GM12892 (cell line): ENCODE results near the gene AP4E1.

ENCODE experiments used
- POLR2A ChIP-seq: IDR thresholded peaks from 2 replicates; pipeline ENCODE4 v1.6.1; 2011; ENCODE audit warnings: low read depth, low read length, control low read depth
- POLR2AphosphoS5 ChIP-seq: IDR thresholded peaks from 2 replicates; pipeline ENCODE4 v1.6.1; 2011; ENCODE audit warnings: low read depth, low read length, control low read depth
- TAF1 ChIP-seq: IDR thresholded peaks from 2 replicates; pipeline ENCODE4 v1.6.1; 2011; ENCODE audit warnings: low read depth, mild to moderate bottlenecking, control low read depth, low read length, borderline replicate concordance

GRCh38 chr15:50860824-50861223, 47.7 kb upstream of the AP4E1 start:
- TF ChIP-seq POLR2AphosphoS5: no peak
- no peak for TF ChIP-seq POLR2A
- no peak for TF ChIP-seq TAF1
